GM12873 (cell line): Measurements from ENCODE around the gene SSRP1.

Source experiments
- CTCF ChIP-seq: IDR thresholded peaks from 2 replicates; pipeline ENCODE4 v1.5.1; 2012; ENCODE audit warnings: low read depth, mild to moderate bottlenecking, moderate library complexity, low read length, control low read depth; ENCODE audit not compliant: insufficient read depth; ENCODE audit errors: missing control alignments

Gene SSRP1

DNA sequence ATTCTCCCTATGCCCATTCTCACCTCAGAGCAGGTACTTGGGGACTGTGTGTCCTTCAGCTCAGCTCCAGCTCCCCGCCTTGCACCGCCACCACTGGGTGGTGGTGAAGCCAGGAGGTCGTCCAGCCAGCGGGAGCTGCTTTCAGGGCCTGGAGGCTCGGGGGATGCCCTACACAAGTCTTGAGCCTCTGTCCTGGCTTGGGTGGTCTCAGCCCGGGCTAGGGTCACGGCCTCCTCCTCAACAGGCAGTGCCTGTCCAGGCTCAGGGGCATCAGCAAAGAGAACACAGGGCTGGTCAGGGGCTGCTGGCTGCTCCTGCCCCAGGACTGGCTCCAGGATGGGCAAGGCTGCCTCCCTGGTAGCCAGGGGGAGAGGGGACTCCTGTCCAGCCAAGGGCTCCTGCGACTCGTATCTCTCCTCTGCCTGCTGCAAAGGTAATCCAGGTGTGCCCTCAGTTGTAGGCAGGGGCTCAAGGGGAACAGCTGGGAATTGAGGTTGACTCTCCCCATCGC lies 23.1 kb downstream of the SSRP1 start:
- TF ChIP-seq CTCF: no peak

DNA sequence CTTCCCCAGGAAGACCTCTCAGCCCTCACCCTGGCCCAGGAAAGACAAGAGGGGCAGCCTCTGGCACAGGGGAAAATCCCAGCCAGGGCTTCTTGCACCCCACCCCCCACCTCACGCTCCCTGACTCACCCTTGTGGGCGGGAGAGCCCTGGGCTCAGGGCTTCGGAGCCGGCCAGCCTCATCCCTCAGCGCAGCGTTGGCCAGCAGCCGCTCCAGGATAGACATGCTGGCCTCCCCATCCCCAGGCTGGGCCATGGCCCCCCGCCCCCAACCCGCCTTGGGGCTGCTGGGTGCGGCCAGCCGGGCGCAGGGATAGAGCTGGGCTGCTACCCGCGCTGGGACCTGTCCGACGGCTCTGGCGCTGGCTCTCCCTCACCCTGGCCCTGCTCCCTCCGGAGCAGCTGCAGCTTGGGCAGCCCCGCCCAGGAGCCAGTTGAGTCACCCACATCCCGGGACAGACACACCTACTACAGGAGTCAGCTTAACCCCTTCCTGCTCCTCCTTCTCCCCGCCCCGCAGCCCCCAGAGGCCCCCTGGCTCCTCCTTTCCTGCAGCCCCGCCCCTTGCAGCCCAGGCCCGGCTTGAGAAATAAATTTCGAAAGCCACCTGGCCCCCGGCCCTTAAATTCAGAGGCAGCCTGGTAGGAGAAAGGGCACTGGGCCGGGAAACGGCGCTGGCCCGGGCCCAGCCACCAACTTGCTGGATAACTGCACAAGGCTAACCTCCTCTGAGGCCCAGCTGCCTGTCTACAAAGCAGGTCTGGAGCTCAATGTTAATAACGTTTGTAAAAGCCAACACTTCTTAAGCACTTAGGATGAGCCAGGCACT lies 24.4 kb downstream of the SSRP1 start:
- no peak for TF ChIP-seq CTCF

DNA sequence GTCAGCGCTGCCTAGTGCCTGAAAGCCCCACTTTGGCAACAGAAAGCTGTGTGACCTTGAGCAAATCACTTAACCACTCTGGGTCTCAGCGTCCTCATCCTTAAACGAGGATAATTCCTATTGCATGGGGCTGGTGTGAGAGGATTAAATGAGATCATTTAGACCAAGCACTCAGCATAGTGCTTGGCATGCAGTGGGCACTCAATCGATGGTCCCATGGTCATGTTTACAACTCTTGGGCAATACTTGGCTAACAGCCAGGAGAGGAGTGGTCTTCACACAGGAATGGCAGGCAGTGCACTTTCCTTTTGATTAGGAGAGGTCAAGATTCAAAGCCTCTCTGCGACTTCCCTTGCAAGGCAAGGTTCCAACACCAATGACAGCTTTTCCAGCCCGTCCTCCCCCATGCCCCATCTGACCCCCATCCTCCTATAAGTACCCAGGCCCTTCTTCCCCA lies 25.0 kb downstream of the SSRP1 start:
- TF ChIP-seq CTCF: no peak

DNA sequence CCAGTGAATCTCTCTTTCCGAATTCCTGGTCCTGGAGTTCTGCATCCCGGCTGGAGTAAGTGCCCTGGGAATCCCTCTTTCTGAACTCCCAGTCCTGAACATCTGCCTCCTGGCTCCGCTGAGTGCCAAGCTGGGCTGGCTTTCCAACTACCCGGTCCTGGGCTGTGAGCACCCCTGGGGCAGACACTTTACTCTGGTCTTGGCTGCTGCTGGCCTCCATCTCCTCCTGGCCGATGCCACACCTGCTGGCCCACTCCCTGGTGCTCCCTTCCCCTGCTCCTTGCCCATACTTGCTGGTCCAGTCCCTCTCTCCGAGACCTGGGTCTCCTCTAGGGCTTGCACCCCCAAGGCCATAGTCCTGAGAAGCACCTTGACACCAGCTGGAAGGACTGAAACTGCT lies 25.6 kb downstream of the SSRP1 start:
- TF ChIP-seq CTCF: no peak

- TF ChIP-seq CTCF: no peak
These were observed 26.3 kb downstream of the SSRP1 start for GRCh38 chr11:57309106-57310059.

GRCh38 chr11:57308426-57309060 lies 27.1 kb downstream of the SSRP1 start:
- no peak for TF ChIP-seq CTCF
